Gastrocnemius medialis (tissue), 4 donors: ENCODE data around the gene ARHGAP32.

Experiments used
- CTCF ChIP-seq, 5 experiments: fragments of 450-650 bp in 3 of 5; fragments of 200-600 bp in 2 of 5; sonication (generic) in 2 of 5; IDR thresholded peaks in 4 of 5; conservative IDR thresholded peaks in 1 of 5; 1 replicate in 4 of 5; 2 replicates in 1 of 5; pipeline ENCODE4 v1.5.1; 2016 to 2019; ENCODE audit warnings: antibody characterized with exemption in 5 of 5, mild to moderate bottlenecking in 3 of 5, moderate library complexity in 3 of 5
- POLR2A ChIP-seq, 2 donors: fragments of 450-650 bp; IDR thresholded peaks; one replicate each; pipeline ENCODE4 v1.6.1; 2017; ENCODE audit warnings: antibody characterized with exemption in 2 of 2, mild to moderate bottlenecking in 2 of 2, moderate library complexity in 2 of 2

GRCh38 chr11:128916681-128917080 lies 275.4 kb downstream of the ARHGAP32 start:
- TF ChIP-seq CTCF (IDR thresholded peaks at IDR 0.05 in 4 of 5, conservative IDR thresholded peaks at IDR 0.05 in 1 of 5), result no peak
- TF ChIP-seq POLR2A (IDR thresholded peaks at IDR 0.05), result no peak
